MM.1S (cell line): Measurements from ENCODE around the gene PLA2G4E.

Experiments
- DNase-seq: peaks from one replicate; pipeline ENCODE4 v3.0.0-alpha.2; 2015
- H2AFZ ChIP-seq: fragments of 300-600 bp; sonication (generic); 2 replicates; pipeline ENCODE4 v1.6.0; 2016; ENCODE audit warnings: antibody characterized with exemption, low read length
- H3F3A ChIP-seq: fragments of 300-600 bp; sonication (generic); 2 replicates; pipeline ENCODE4 v1.6.1; 2016; ENCODE audit warnings: mild to moderate bottlenecking, antibody characterized with exemption, low read length, moderate library complexity, mixed read lengths; ENCODE audit not compliant: insufficient read depth
- H3K27ac ChIP-seq: fragments of 300-600 bp; sonication (generic); 2 replicates; pipeline ENCODE4 v1.5.1; 2016; ENCODE audit warnings: mild to moderate bottlenecking, low read length
- H3K27me3 ChIP-seq: fragments of 300-600 bp; sonication (generic); replicated peaks from 2 replicates; pipeline ENCODE4 v1.6.0; 2016; ENCODE audit warnings: low read length; ENCODE audit not compliant: insufficient read depth
- H3K36me3 ChIP-seq: fragments of 300-600 bp; sonication (generic); replicated peaks from 2 replicates; pipeline ENCODE4 v1.6.1; 2016; ENCODE audit warnings: mild to moderate bottlenecking, low read length, mixed read lengths; ENCODE audit not compliant: insufficient read depth
- H3K4me1 ChIP-seq: fragments of 300-600 bp; sonication (generic); 2 replicates; pipeline ENCODE4 v1.6.1; 2016; ENCODE audit warnings: low read length, mixed read lengths
- H3K4me2 ChIP-seq: fragments of 300-600 bp; sonication (generic); 2 replicates; pipeline ENCODE4 v1.6.0; 2016; ENCODE audit warnings: low read depth, low read length
- H3K4me3 ChIP-seq: fragments of 300-600 bp; sonication (generic); 2 replicates; pipeline ENCODE4 v1.5.1; 2016; ENCODE audit warnings: low read length, mixed read lengths
- H3K79me2 ChIP-seq: fragments of 300-600 bp; sonication (generic); 2 replicates; pipeline ENCODE4 v1.6.1; 2016; ENCODE audit warnings: mixed run types, low read length, mixed read lengths
- H3K9ac ChIP-seq: fragments of 300-600 bp; sonication (generic); 2 replicates; pipeline ENCODE4 v1.6.1; 2016; ENCODE audit warnings: low read length, mixed read lengths
- H3K9me2 ChIP-seq: fragments of 300-600 bp; sonication (generic); replicated peaks from 2 replicates; pipeline ENCODE4 v1.6.1; 2016; ENCODE audit warnings: mild to moderate bottlenecking, low read length, mixed read lengths; ENCODE audit not compliant: insufficient read depth
- H3K9me3 ChIP-seq: fragments of 300-600 bp; sonication (generic); replicated peaks from 2 replicates; pipeline ENCODE4 v1.6.1; 2016; ENCODE audit warnings: mild to moderate bottlenecking, low read length, mixed read lengths; ENCODE audit not compliant: insufficient read depth
- H4K20me1 ChIP-seq: fragments of 300-600 bp; sonication (generic); 2 replicates; pipeline ENCODE4 v1.6.1; 2016; ENCODE audit warnings: mild to moderate bottlenecking, low read length, moderate library complexity, mixed read lengths; ENCODE audit not compliant: insufficient read depth
- CTCF ChIP-seq: fragments of 300-600 bp; sonication (generic); IDR thresholded peaks from 2 replicates; pipeline ENCODE4 v1.5.1; 2016; ENCODE audit warnings: antibody characterized with exemption, low read length, mixed read lengths
- EZH2 ChIP-seq: fragments of 300-600 bp; sonication (generic); optimal IDR thresholded peaks from 2 replicates; pipeline ENCODE3; 2017; ENCODE audit warnings: low read depth, mild to moderate bottlenecking, antibody characterized with exemption, low read length, mixed read lengths
- EZH2phosphoT487 ChIP-seq: fragments of 300-600 bp; sonication (generic); IDR thresholded peaks from 2 replicates; pipeline ENCODE4 v1.6.1; 2018; ENCODE audit warnings: antibody characterized with exemption, low read length

PLA2G4E gene

GRCh38 chr15:41983221-41983620 lies 37.6 kb downstream of the PLA2G4E start:
- Histone ChIP-seq H3K9ac (no peak overlapping the region), H3K27me3 (no peaks in the 10 kb centered on the region), H3K79me2 (no peaks in the 10 kb centered on the region), H3K4me2 (no peak overlapping the region), H3K9me2 (no peaks in the 10 kb centered on the region), H3K9me3 (no peaks in the 10 kb centered on the region), H3K4me1 (no peaks in the 10 kb centered on the region), H4K20me1 (no peaks in the 10 kb centered on the region), H3K36me3 (no peaks in the 10 kb centered on the region), H2AFZ (no peak overlapping the region), H3K4me3 (no peak overlapping the region), H3F3A (no peaks in the 10 kb centered on the region), H3K27ac (no peak overlapping the region)
- TF ChIP-seq CTCF = no peak
- no peak for TF ChIP-seq EZH2
- TF ChIP-seq EZH2phosphoT487 = no peak
- DNase-seq = no peak

- Histone ChIP-seq H3K9me2 (no peaks in the 10 kb centered on the region), H3K27me3 (no peaks in the 10 kb centered on the region)
- no peak for TF ChIP-seq CTCF
- TF ChIP-seq EZH2 = no peak
- TF ChIP-seq EZH2phosphoT487 = no peak
Measured at GRCh38 chr15:41982133-41982930, 38.5 kb downstream of the PLA2G4E start.

GRCh38 chr15:41981371-41982132 lies 39.3 kb downstream of the PLA2G4E start:
- Histone ChIP-seq H3K27me3 (no peaks in the 10 kb centered on the region), H3K27ac (no peak overlapping the region), H3K9me2 (no peaks in the 10 kb centered on the region), H3K4me3 (no peak overlapping the region), H2AFZ (no peak overlapping the region), H3K4me2 (no peak overlapping the region), H3F3A (no peaks in the 10 kb centered on the region), H3K79me2 (no peaks in the 10 kb centered on the region), H4K20me1 (no peaks in the 10 kb centered on the region), H3K4me1 (no peaks in the 10 kb centered on the region), H3K36me3 (no peaks in the 10 kb centered on the region), H3K9ac (no peak overlapping the region), H3K9me3 (no peaks in the 10 kb centered on the region)
- TF ChIP-seq EZH2phosphoT487 (no peak), EZH2 (no peak)
- DNase-seq = no peak

More at GRCh38 chr15:41982133-41982930, 38.5 kb downstream of the PLA2G4E start:
- Histone ChIP-seq H3K9me3 (no peaks in the 10 kb centered on the region), H3K4me3 (no peak overlapping the region), H4K20me1 (no peaks in the 10 kb centered on the region), H3K4me2 (no peak overlapping the region), H3K27ac (no peak overlapping the region), H3K9ac (no peak overlapping the region), H3F3A (no peaks in the 10 kb centered on the region), H3K4me1 (no peaks in the 10 kb centered on the region), H3K79me2 (no peaks in the 10 kb centered on the region), H2AFZ (no peak overlapping the region), H3K36me3 (no peaks in the 10 kb centered on the region)
- DNase-seq = no peak
